Left ventricle myocardium inferior (tissue), 1 donor: ENCODE results near the gene PIK3C2B. TPM values are rescaled to one million over a fixed set of nuclear protein-coding genes. Genes with fewer than 3 reads are reported as not detected.

Experiments used
- DNase-seq: peaks from one replicate; pipeline ENCODE4 v3.0.0-alpha.2; 2020
- H3K27ac ChIP-seq: fragments of 200-600 bp; replicated peaks from 2 replicates; pipeline ENCODE4 v1.8.0; 2021
- H3K27me3 ChIP-seq: fragments of 200-600 bp; 2 replicates; pipeline ENCODE4 v1.8.0; 2021; ENCODE audit warnings: low read depth
- H3K36me3 ChIP-seq: fragments of 200-600 bp; 2 replicates; pipeline ENCODE4 v1.8.0; 2021
- H3K4me1 ChIP-seq: fragments of 200-600 bp; 2 replicates; pipeline ENCODE4 v1.8.0; 2021
- H3K4me3 ChIP-seq: fragments of 200-600 bp; 2 replicates; pipeline ENCODE4 v1.8.0; 2021; ENCODE audit warnings: mild to moderate bottlenecking, moderate library complexity
- H3K9me3 ChIP-seq: fragments of 200-600 bp; replicated peaks from 2 replicates; pipeline ENCODE4 v1.8.0; 2021
- intact Hi-C: fragments of 100-400 bp; cut with micrococcal nuclease; formaldehyde crosslinking; loops from one replicate; pipeline ENCODE4 v1.11.0; 2022
- total RNA-seq: library from RNA; stranded (reverse); fragmentation: NEBNext Ultra II Directional; extraction: Animal tissue kit (Norgen Biotek cat#: 25700); gene quantifications from one replicate; pipeline ENCODE4 v1.2.1, GENCODE V29; 2021
- TF ChIP-seq, protein P1 (sequence below): fragments of 200-600 bp; IDR thresholded peaks from 2 replicates; pipeline ENCODE4 v1.8.0; 2021; ENCODE audit warnings: antibody characterized with exemption, mild to moderate bottlenecking, borderline replicate concordance
- donor health status: DM: no; HTN: yes; CAD: no; lungs with severe emphysema.

Gene PIK3C2B
- total RNA-seq, 1 donor from 2014 or later: 18.5 TPM

DNA sequence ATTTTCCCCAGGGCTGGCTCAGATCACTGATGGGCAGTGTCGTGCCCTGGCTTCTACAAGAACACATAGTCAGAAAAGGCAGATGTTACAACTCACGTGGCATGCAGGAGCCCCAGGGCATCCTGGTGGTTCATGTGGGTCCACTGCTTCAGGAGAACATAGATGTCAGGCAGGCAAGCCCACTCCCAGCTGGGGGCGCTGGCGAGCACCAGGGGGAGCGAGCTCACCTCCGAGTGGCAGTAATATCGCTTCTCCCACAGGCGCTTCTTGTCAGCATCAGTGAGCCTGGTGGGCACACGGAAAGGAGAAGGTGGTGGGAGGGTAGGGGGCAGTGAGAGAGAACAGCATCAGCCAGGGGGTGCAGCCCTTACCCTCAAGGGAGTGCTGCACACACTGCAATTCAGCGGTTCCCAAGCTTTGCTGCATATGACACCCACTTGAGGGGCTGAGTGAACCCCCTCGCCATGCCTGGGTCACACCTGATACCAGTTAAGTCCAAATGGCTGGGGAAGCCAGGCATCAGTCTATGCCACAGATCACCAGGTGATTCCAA, 48.7 kb downstream of the PIK3C2B start:
- peak overlapping the region; percentile 69 for H3K27ac ChIP-seq
- H3K4me3 ChIP-seq: no peak overlapping the region
- DNase-seq: no peak
- intact Hi-C loops: loop anchor here (5.0 kb wide), 1 partner anchor 56 kb away; no protein-coding TSS in a partner anchor
- TF ChIP-seq, protein P1, sequence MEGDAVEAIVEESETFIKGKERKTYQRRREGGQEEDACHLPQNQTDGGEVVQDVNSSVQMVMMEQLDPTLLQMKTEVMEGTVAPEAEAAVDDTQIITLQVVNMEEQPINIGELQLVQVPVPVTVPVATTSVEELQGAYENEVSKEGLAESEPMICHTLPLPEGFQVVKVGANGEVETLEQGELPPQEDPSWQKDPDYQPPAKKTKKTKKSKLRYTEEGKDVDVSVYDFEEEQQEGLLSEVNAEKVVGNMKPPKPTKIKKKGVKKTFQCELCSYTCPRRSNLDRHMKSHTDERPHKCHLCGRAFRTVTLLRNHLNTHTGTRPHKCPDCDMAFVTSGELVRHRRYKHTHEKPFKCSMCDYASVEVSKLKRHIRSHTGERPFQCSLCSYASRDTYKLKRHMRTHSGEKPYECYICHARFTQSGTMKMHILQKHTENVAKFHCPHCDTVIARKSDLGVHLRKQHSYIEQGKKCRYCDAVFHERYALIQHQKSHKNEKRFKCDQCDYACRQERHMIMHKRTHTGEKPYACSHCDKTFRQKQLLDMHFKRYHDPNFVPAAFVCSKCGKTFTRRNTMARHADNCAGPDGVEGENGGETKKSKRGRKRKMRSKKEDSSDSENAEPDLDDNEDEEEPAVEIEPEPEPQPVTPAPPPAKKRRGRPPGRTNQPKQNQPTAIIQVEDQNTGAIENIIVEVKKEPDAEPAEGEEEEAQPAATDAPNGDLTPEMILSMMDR: no peak
- no peaks in the 10 kb centered on the region for H3K27me3 ChIP-seq
- H3K36me3 ChIP-seq: peaks cover 81% of the 10 kb centered on the region
- H3K4me1 ChIP-seq: peaks cover 90% of the 10 kb centered on the region
- H3K9me3 ChIP-seq: no peaks in the 10 kb centered on the region

Other genes starting within 250 kb of the PIK3C2B start
- gene PLEKHA6, start 134.9 kb downstream of the PIK3C2B start, total RNA-seq: 28.8 TPM
- 20.5 TPM for gene PPP1R15B, start 83.0 kb downstream of the PIK3C2B start, total RNA-seq
- 29.3 TPM for gene MDM4, start 21.6 kb upstream of the PIK3C2B start, total RNA-seq
- 1.4 TPM for gene LRRN2, start 190.9 kb upstream of the PIK3C2B start, total RNA-seq